IMR-90 (cell line): ENCODE results near the gene CWH43. TPM values are rescaled to one million over a fixed set of nuclear protein-coding genes. Genes with fewer than 3 reads are reported as not detected.

Source experiments
- ATAC-seq: fragments of 200-7000 bp; cut with Tn5 transposase; 2 replicates; pipeline ENCODE4 v1.9.1; 2020; ENCODE audit warnings: low read depth, mild to moderate bottlenecking, moderate library complexity
- BruUV-seq: library from RNA; stranded (reverse); fragments of 400-500 nt; replicated peaks from 2 replicates; lab custom pipeline; 2021; lab: Mats Ljungman, UMichigan
- CTCF ChIA-PET: fragments of 300-600 bp; formaldehyde crosslinking; extraction: SDS; loops from one replicate; lab custom pipeline; 2021; ENCODE audit warnings: antibody characterized with exemption; lab: Yijun Ruan, JAX
- POLR2A ChIA-PET: fragments of 300-600 bp; sonication (Branson Sonifier 250); formaldehyde crosslinking; loops from one replicate; lab custom pipeline; 2022; ENCODE audit warnings: antibody characterized with exemption; ENCODE audit not compliant: unreplicated experiment; lab: Charles Lee
- DNase-seq: peaks from one replicate; pipeline ENCODE4 v3.0.0; 2013
- H2AFZ ChIP-seq: replicated peaks from 2 replicates; pipeline ENCODE3; 2013; ENCODE audit warnings: low read length, mild to moderate bottlenecking; ENCODE audit not compliant: poor library complexity
- H2AK5ac ChIP-seq: 2 replicates; pipeline ENCODE4 v1.6.1; 2013; ENCODE audit warnings: low read depth, low read length, inconsistent platforms
- H2AK9ac ChIP-seq: replicated peaks from 2 replicates; pipeline ENCODE3; 2013; ENCODE audit warnings: mild to moderate bottlenecking, low read depth, low read length, moderate library complexity; ENCODE audit not compliant: poor library complexity
- H2BK120ac ChIP-seq: 2 replicates; pipeline ENCODE4 v1.6.1; 2013; ENCODE audit warnings: low read depth, low read length, inconsistent platforms
- H2BK15ac ChIP-seq: 3 replicates; pipeline ENCODE4 v1.6.1; 2013; ENCODE audit warnings: low read depth, low read length, inconsistent platforms
- H2BK20ac ChIP-seq: 2 replicates; pipeline ENCODE4 v1.6.1; 2013; ENCODE audit warnings: low read depth, mild to moderate bottlenecking, inconsistent platforms, low read length, moderate library complexity
- H2BK5ac ChIP-seq: 2 replicates; pipeline ENCODE4 v1.6.1; 2013; ENCODE audit warnings: mild to moderate bottlenecking, low read depth, low read length, inconsistent platforms; ENCODE audit not compliant: poor library complexity, severe bottlenecking
- H3K14ac ChIP-seq: replicated peaks from 2 replicates; pipeline ENCODE4 v1.6.1; 2013; ENCODE audit warnings: low read depth, low read length, inconsistent platforms
- H3K18ac ChIP-seq: 2 replicates; pipeline ENCODE4 v1.6.1; 2013; ENCODE audit warnings: low read depth, low read length, control low read depth
- H3K23ac ChIP-seq: 2 replicates; pipeline ENCODE4 v1.6.1; 2013; ENCODE audit warnings: low read depth, low read length, inconsistent platforms
- H3K27ac ChIP-seq: 2 replicates; pipeline ENCODE4 v1.5.1; 2013; ENCODE audit warnings: mild to moderate bottlenecking, control low read depth, low read length; ENCODE audit not compliant: insufficient read depth
- H3K27me3 ChIP-seq: 2 replicates; pipeline ENCODE4 v1.6.1; 2013; ENCODE audit warnings: low read length; ENCODE audit not compliant: control insufficient read depth, insufficient read depth
- H3K36me3 ChIP-seq: 2 replicates; pipeline ENCODE4 v1.6.1; 2013; ENCODE audit warnings: low read length, mixed read lengths; ENCODE audit not compliant: control insufficient read depth, insufficient read depth
- H3K4ac ChIP-seq: 2 replicates; pipeline ENCODE4 v1.6.1; 2013; ENCODE audit warnings: low read depth, low read length, inconsistent platforms
- H3K4me1 ChIP-seq: 2 replicates; pipeline ENCODE4 v1.6.1; 2013; ENCODE audit warnings: low read length, mixed read lengths; ENCODE audit not compliant: control insufficient read depth, insufficient read depth
- H3K4me2 ChIP-seq: 2 replicates; pipeline ENCODE4 v1.6.1; 2013; ENCODE audit warnings: low read depth, mild to moderate bottlenecking, control low read depth, low read length, moderate library complexity
- H3K4me3 ChIP-seq: 2 replicates; pipeline ENCODE4 v1.5.1; 2013; ENCODE audit warnings: low read depth, mild to moderate bottlenecking, control low read depth, low read length, moderate library complexity; ENCODE audit not compliant: insufficient read depth
- H3K56ac ChIP-seq: 2 replicates; pipeline ENCODE4 v1.6.1; 2013; ENCODE audit warnings: low read length, inconsistent platforms; ENCODE audit not compliant: insufficient read depth; ENCODE audit errors: extremely low read depth
- H3K79me1 ChIP-seq, 2 experiments: 2 replicates each; pipeline ENCODE4 v1.6.1; 2013; ENCODE audit warnings: low read length in 2 of 2, inconsistent platforms in 1 of 2, low read depth in 1 of 2
- H3K9ac ChIP-seq: 2 replicates; pipeline ENCODE4 v1.6.1; 2013; ENCODE audit warnings: low read depth, low read length, control low read depth
- H3K9me1 ChIP-seq: 2 replicates; pipeline ENCODE4 v1.6.1; 2013; ENCODE audit warnings: low read length, inconsistent platforms; ENCODE audit not compliant: insufficient read depth
- H3K9me3 ChIP-seq: 2 replicates; pipeline ENCODE4 v1.6.1; 2013; ENCODE audit warnings: low read length; ENCODE audit not compliant: control insufficient read depth, insufficient read depth
- H4K20me1 ChIP-seq: 2 replicates; pipeline ENCODE4 v1.6.1; 2013; ENCODE audit warnings: low read length, inconsistent platforms; ENCODE audit not compliant: insufficient read depth
- H4K5ac ChIP-seq: 2 replicates; pipeline ENCODE4 v1.6.1; 2013; ENCODE audit warnings: mild to moderate bottlenecking, low read depth, low read length, control low read depth
- H4K8ac ChIP-seq, 2 experiments: 2 replicates each; pipeline ENCODE4 v1.6.1; 2013; ENCODE audit warnings: low read depth in 2 of 2, low read length in 2 of 2, control low read depth in 1 of 2, inconsistent platforms in 1 of 2
- H4K91ac ChIP-seq: 2 replicates; pipeline ENCODE4 v1.6.1; 2013; ENCODE audit warnings: low read depth, low read length, inconsistent platforms; ENCODE audit not compliant: insufficient read depth
- BHLHE40 ChIP-seq: fragments of 150-350 bp; IDR thresholded peaks from 2 replicates; pipeline ENCODE4 v1.6.1; 2016; ENCODE audit warnings: mild to moderate bottlenecking, low read depth, low read length
- CEBPB ChIP-seq: IDR thresholded peaks from 2 replicates; pipeline ENCODE4 v1.6.1; 2012; ENCODE audit warnings: low read depth, low read length, improper control_type of control experiment
- MXI1 ChIP-seq: IDR thresholded peaks from 2 replicates; pipeline ENCODE4 v1.6.1; 2012; ENCODE audit warnings: low read depth, mild to moderate bottlenecking, low read length, moderate library complexity, borderline replicate concordance
- NFE2L2 ChIP-seq: fragments of 150-350 bp; IDR thresholded peaks from 2 replicates; pipeline ENCODE4 v1.6.1; 2016; ENCODE audit warnings: low read depth, mild to moderate bottlenecking, low read length
- WGBS, 2 experiments: methylation state at CpG; one replicate each; pipeline versions ENCODE4 v1.1.5 to v1.1.7; 2013; ENCODE audit warnings: missing lambda C conversion rate in 2 of 2; ENCODE audit not compliant: insufficient read length in 1 of 2; ENCODE audit errors: extremely low coverage in 2 of 2; 5-methylcytosine and 5-hydroxymethylcytosine counted together
- dilution Hi-C: fragments of 300-500 bp; cut with HindIII; formaldehyde crosslinking; loops from one replicate; pipeline ENCODE4 v1.14.3; 2018; ENCODE audit warnings: low sequenced_read_pairs; ENCODE audit not compliant: unreplicated experiment
- in situ Hi-C: fragments of 300-500 bp; cut with MboI; formaldehyde crosslinking; loops from 3 replicates; pipeline ENCODE4 v1.14.3; 2019; ENCODE audit warnings: low sequenced_read_pairs, inconsistent platforms, mixed read lengths
- intact Hi-C: fragments of 100-400 bp; cut with micrococcal nuclease; formaldehyde crosslinking; loops from 2 replicates; pipeline ENCODE4 v1.10.0; 2022
- polyA plus RNA-seq, 3 experiments: library from polyadenylated mRNA; depleted of rRNA; stranded (reverse); fragments of >200 nt; gene quantifications; 2 replicates each; pipeline ENCODE4 v1.2.3, GENCODE V29; 2012; ENCODE audit warnings: low replicate concordance in 1 of 3
- total RNA-seq: library from RNA; depleted of rRNA; stranded (reverse); fragments of >200 nt; gene quantifications from 2 replicates; pipeline ENCODE4 v1.2.3, GENCODE V29; 2012
- TF ChIP-seq, protein P1 (sequence below): conservative IDR thresholded peaks from 2 replicates; pipeline ENCODE4 v1.5.1; 2012; ENCODE audit warnings: mild to moderate bottlenecking, low read depth, low read length, improper control_type of control experiment

The CWH43 gene
- total and polyA plus RNA-seq, 2 of the 4 experiments (the other 2 are of a cell fraction) = not detected

DNA sequence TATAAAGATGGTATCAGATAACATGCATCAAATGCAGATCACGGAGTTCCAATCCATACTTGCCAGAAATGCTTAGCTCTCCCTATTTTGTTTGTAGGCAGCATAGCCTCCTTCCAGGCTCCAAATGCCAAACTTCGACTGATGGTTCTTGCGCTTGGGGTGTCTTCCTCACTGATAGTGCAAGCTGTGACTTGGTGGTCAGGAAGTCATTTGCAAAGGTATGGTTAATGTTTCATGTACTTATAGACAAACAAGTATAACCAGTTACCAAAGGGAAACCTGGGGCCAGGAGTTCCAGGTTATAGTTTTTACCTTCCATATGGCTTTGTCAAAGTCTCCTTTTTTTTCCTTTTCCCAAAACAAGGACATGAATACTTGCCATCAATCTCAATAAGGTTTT lies 5.3 kb downstream of the CWH43 start:
- Histone ChIP-seq H3K9me1 (no peaks in the 10 kb centered on the region), H3K9me3 (0 out of 2 replicates have a peak, but pooled peaks cover under 1% of the 10 kb centered on the region), H2BK5ac (no peak overlapping the region), H3K4me3 (no peak overlapping the region), H3K9ac (no peak overlapping the region), H2BK120ac (no peak overlapping the region), H4K8ac (no peak overlapping the region), H2AFZ (no peak overlapping the region), H2AK5ac (no peak overlapping the region), H3K4ac (no peak overlapping the region), H3K18ac (no peak overlapping the region), H4K20me1 (no peaks in the 10 kb centered on the region), H3K14ac (no peak overlapping the region), H2BK20ac (no peak overlapping the region), H3K4me1 (no peaks in the 10 kb centered on the region), H3K23ac (no peak overlapping the region), H3K27me3 (peaks cover 21% of the 10 kb centered on the region), H2BK15ac (no peak overlapping the region), H3K27ac (no peak overlapping the region), H3K4me2 (no peak overlapping the region), H3K36me3 (no peaks in the 10 kb centered on the region), H2AK9ac (no peak overlapping the region), H4K91ac (no peak overlapping the region), H3K56ac (no peak overlapping the region), H3K79me1 (no peaks in the 10 kb centered on the region), H4K5ac (no peak overlapping the region)
- no peak for TF ChIP-seq MXI1
- no peak for TF ChIP-seq BHLHE40
- TF ChIP-seq CEBPB = no peak
- TF ChIP-seq, protein P1, sequence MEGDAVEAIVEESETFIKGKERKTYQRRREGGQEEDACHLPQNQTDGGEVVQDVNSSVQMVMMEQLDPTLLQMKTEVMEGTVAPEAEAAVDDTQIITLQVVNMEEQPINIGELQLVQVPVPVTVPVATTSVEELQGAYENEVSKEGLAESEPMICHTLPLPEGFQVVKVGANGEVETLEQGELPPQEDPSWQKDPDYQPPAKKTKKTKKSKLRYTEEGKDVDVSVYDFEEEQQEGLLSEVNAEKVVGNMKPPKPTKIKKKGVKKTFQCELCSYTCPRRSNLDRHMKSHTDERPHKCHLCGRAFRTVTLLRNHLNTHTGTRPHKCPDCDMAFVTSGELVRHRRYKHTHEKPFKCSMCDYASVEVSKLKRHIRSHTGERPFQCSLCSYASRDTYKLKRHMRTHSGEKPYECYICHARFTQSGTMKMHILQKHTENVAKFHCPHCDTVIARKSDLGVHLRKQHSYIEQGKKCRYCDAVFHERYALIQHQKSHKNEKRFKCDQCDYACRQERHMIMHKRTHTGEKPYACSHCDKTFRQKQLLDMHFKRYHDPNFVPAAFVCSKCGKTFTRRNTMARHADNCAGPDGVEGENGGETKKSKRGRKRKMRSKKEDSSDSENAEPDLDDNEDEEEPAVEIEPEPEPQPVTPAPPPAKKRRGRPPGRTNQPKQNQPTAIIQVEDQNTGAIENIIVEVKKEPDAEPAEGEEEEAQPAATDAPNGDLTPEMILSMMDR = no peak
- TF ChIP-seq NFE2L2 = no peak
- ChIA-PET POLR2A (no interaction called here), CTCF (no interaction called here)
- ATAC-seq = no peak
- intact Hi-C loops (no loop called here), in situ Hi-C loops (no loop called here), dilution Hi-C loops (no loop called here)
- no peak for DNase-seq
- no CpG with 5 or more reads among the region's 3 CpGs for WGBS, 2 experiments
- BruUV-seq = no TSS peak
